Measurements from ENCODE around the gene NEK6. TPM values are rescaled to one million over a fixed set of nuclear protein-coding genes. Genes with fewer than 3 reads are reported as not detected.

The NEK6 gene
- polyA plus RNA-seq, 1 experiment = 73.6 TPM

DNA sequence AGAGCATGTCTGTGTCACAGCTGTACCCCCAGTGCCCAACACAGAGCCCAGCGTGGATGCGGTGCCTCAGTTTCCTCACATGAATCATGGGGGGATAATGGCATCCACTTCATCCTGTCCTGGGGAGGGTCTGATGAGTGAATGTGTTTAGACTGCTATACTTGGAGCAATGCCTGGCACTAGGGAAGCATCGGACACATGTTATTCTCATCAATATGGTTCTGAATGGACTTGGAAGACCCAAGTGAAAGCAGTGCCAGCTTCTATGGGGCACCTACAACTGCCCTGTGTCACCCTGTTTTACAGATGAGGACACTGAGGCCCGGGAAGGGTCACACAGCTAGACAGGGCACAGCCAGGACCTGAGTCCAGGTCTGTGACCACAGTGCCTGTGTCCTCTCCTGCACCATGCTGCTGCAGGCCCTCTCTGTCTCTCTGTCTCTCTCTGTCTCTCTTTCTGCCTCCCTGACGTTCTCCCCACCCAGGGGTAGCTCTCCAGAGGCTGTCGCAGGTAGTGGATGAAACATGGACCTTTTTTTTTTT, 42.3 kb upstream of the NEK6 start:
- POLR2A ChIA-PET = no interaction called here
- CTCF ChIA-PET = interaction anchor here (1.0 kb wide), 1 partner anchor 9 kb away, joined by 4 read pairs; no protein-coding TSS in a partner anchor
- no peaks in the 10 kb centered on the region for H3K27me3 ChIP-seq (ENCODE audit: control insufficient read depth, insufficient read depth, low read length)
- H3K36me3 ChIP-seq (ENCODE audit: control insufficient read depth, insufficient read depth, low read length) = no peaks in the 10 kb centered on the region
- no peak for TF ChIP-seq CTCF (IDR thresholded peaks at IDR 0.05; ENCODE audit: insufficient read depth, low read depth, low read length)
- H3K4me3 ChIP-seq (ENCODE audit: low read depth, low read length) = no peak overlapping the region
- no peak for DNase-seq (ENCODE audit: low read depth)

DNA sequence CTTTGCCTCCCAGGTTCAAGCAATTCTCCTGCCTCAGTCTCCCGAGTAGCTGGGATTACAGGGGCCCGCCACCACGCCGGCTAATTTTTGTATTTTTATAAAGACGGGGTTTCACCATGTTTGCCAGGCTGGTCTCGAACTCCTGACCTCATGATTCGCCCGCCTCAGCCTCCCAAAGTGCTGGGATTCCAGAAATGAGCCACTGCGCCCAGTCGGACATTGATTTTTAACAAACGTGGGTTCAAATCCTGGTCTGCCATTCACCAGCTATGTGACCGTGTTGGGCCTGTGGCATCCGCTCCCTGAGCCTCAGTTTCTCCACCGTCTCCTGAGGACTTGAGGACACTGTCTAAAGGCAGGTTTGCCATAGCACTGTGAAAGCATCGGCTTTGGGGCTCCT, 41.8 kb upstream of the NEK6 start:
- H3K27me3 ChIP-seq (ENCODE audit: control insufficient read depth, insufficient read depth, low read length) = no peaks in the 10 kb centered on the region
- CTCF ChIA-PET = no interaction called here
- H3K4me3 ChIP-seq (ENCODE audit: low read depth, low read length) = no peak overlapping the region
- POLR2A ChIA-PET = no interaction called here
- DNase-seq (ENCODE audit: low read depth) = no peak
- H3K36me3 ChIP-seq (ENCODE audit: control insufficient read depth, insufficient read depth, low read length) = no peaks in the 10 kb centered on the region
- no peak for TF ChIP-seq CTCF (IDR thresholded peaks at IDR 0.05; ENCODE audit: insufficient read depth, low read depth, low read length)

DNA sequence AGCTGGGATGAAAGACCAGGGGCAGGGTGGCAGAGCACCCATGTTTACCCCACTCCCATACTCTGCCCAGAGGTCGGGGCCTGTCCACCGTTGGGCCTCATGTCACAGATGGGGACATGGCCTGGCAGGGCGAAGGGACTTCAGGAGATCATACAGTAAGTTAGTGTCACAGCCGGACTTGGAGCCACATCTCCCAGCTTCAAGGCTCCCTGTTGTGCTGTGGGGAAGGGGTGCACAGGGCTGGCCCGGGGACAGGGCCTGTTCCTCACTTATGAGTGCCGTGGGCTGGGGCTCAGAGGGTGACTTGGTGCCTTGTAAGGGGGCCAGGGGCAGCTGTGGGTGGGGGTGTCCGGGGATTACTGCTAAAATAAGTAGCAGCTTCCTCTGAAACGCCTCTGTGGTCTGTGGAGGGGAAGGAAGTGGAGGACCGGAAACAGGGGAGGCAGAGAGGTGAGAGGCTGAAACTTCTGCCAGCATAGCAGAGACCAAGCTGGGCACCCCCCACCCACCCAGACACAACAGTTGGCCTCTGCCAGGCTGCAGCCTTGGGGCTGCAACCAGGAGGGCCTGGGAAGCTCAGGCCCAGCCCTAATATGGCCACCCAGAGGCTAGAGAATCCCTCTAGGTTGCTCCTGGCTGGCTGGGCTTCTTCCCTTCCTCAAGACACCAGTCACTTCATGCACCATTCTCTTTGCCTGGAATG, 41.1 kb upstream of the NEK6 start:
- no peak for TF ChIP-seq CTCF (IDR thresholded peaks at IDR 0.05; ENCODE audit: insufficient read depth, low read depth, low read length)
- no peak for DNase-seq (ENCODE audit: low read depth)
- Histone ChIP-seq H3K36me3 (ENCODE audit: control insufficient read depth, insufficient read depth, low read length) (no peaks in the 10 kb centered on the region), H3K4me3 (ENCODE audit: low read depth, low read length) (no peak overlapping the region), H3K27me3 (ENCODE audit: control insufficient read depth, insufficient read depth, low read length) (no peaks in the 10 kb centered on the region)
- POLR2A ChIA-PET = no interaction called here
- CTCF ChIA-PET = no interaction called here

- ChIA-PET CTCF (interaction anchor here (0.5 to 1.4 kb wide), 2 partner anchors 17 to 21 kb away, joined by 3 to 5 read pairs; no protein-coding TSS in a partner anchor), POLR2A (no interaction called here)
- no peaks in the 10 kb centered on the region for H3K36me3 ChIP-seq (ENCODE audit: control insufficient read depth, insufficient read depth, low read length)
- no peak for DNase-seq (ENCODE audit: low read depth)
- no peaks in the 10 kb centered on the region for H3K27me3 ChIP-seq (ENCODE audit: control insufficient read depth, insufficient read depth, low read length)
- no peak overlapping the region for H3K4me3 ChIP-seq (ENCODE audit: low read depth, low read length)
- TF ChIP-seq CTCF (IDR thresholded peaks at IDR 0.05; ENCODE audit: insufficient read depth, low read depth, low read length) = no peak
Observed at GRCh38 chr9:124217836-124218437, 39.8 kb upstream of the NEK6 start.

GRCh38 chr9:124218438-124218982, 39.2 kb upstream of the NEK6 start:
- peak; percentile 21; the same call in 1 of the 2 replicates for TF ChIP-seq CTCF (IDR thresholded peaks at IDR 0.05; ENCODE audit: insufficient read depth, low read depth, low read length)
- H3K36me3 ChIP-seq (ENCODE audit: control insufficient read depth, insufficient read depth, low read length) = no peaks in the 10 kb centered on the region
- POLR2A ChIA-PET = no interaction called here
- no peak overlapping the region for H3K4me3 ChIP-seq (ENCODE audit: low read depth, low read length)
- CTCF ChIA-PET = interaction anchor here (1.4 kb wide), 1 partner anchor 22 kb away, joined by 3 read pairs; no protein-coding TSS in a partner anchor
- DNase-seq (ENCODE audit: low read depth) = no peak
- H3K27me3 ChIP-seq (ENCODE audit: control insufficient read depth, insufficient read depth, low read length) = no peaks in the 10 kb centered on the region
